ENCODE measurements around the gene HNRNPAB. TPM values are rescaled to one million over a fixed set of nuclear protein-coding genes. Genes with fewer than 3 reads are reported as not detected.
"Not testable (repeated sequence)": the region's sequence is repeated elsewhere in the genome, so short reads cannot be mapped to it uniquely, and the experiment has no call there.

HNRNPAB gene
- total and polyA plus RNA-seq, 2 donors (not counting 3 experiments of a cell fraction or from before 2014, with no cell fraction given), result 207 to 309 TPM

DNA sequence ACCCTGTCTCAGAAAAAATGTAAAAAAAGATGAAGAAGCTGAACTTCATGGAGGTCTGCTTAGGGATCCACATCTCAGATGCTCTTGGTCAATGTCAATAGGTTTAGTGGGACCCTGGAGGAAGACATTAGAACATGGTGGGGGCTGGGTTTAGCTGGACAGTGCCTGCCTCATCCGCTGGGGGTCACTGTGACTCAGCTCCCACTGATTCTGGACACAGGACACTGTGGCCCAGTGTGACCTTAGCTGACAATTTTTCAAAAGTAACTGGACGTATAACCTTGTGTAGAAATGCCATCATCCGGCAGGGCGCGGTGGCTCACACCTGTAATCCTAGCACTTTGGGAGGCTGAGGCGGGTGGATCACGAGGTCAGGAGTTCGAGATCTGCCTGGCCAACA is 7.3 kb upstream of the HNRNPAB start:
- TF ChIP-seq GATA2 (IDR thresholded peaks at IDR 0.05; ENCODE audit: insufficient read depth, insufficient read length, low read depth, low read length), result no peak
- TF ChIP-seq, protein P1, sequence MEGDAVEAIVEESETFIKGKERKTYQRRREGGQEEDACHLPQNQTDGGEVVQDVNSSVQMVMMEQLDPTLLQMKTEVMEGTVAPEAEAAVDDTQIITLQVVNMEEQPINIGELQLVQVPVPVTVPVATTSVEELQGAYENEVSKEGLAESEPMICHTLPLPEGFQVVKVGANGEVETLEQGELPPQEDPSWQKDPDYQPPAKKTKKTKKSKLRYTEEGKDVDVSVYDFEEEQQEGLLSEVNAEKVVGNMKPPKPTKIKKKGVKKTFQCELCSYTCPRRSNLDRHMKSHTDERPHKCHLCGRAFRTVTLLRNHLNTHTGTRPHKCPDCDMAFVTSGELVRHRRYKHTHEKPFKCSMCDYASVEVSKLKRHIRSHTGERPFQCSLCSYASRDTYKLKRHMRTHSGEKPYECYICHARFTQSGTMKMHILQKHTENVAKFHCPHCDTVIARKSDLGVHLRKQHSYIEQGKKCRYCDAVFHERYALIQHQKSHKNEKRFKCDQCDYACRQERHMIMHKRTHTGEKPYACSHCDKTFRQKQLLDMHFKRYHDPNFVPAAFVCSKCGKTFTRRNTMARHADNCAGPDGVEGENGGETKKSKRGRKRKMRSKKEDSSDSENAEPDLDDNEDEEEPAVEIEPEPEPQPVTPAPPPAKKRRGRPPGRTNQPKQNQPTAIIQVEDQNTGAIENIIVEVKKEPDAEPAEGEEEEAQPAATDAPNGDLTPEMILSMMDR (IDR thresholded peaks at IDR 0.05; ENCODE audit: extremely low read depth in 1 of 2, insufficient read depth in 1 of 2, low read depth in 1 of 2, low read length in 2 of 2), result peak; percentile 33 to 56
- CTCF ChIA-PET, result interaction anchor here (0.6 to 1.5 kb wide), 4 partner anchors 15 to 135 kb away, joined by 3 to 4 read pairs (median 4); no protein-coding TSS in a partner anchor
- dilution Hi-C loops (cut with MboI; ENCODE audit: extremely low pct_ligation_motif_present, low sequenced_read_pairs), result no loop called here

DNA sequence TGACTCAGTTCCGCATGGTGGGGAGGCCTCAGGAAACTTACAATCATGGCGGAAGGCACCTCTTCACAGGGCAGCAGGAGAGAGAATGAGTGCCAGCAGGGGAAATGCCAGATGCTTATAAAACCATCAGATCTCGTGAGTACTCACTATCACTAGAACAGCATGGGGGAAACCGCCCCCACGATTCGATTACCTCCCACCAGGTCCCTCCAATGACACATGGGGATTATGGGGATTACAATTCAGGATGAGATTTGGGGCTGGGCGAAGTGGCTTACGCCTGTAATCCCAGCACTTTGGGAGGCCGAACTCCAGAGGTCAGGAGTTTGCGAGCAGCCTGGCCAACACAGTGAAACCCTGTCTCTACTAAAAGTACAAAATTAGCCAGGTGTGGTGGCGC is 6.2 kb upstream of the HNRNPAB start:
- FAIRE-seq; H2AFZ ChIP-seq (ENCODE audit: low read depth, low read length); DNase-seq (ENCODE audit: low read depth, low spot score); H3K9me1 ChIP-seq (replicated peaks; ENCODE audit: control insufficient read depth, extremely low read depth, insufficient read depth, low read length); BruUV-seq (replicated peaks); H4K20me1 ChIP-seq (replicated peaks; ENCODE audit: control insufficient read depth, extremely low read depth, insufficient read depth, low read length); H3K27ac ChIP-seq (ENCODE audit: insufficient read depth, low read depth, low read length); H3K79me2 ChIP-seq (ENCODE audit: control insufficient read depth, insufficient read depth, low read length); H3K4me3 ChIP-seq (replicated peaks in 1 of 3; ENCODE audit: insufficient read depth in 1 of 3, low read depth in 1 of 3, low read length in 3 of 3); POLR2A ChIA-PET; H3K9ac ChIP-seq (replicated peaks; ENCODE audit: extremely low read depth, insufficient read depth, low read length); H3K36me3 ChIP-seq (ENCODE audit: control insufficient read depth in 2 of 2, extremely low read depth in 1 of 2, insufficient read depth in 2 of 2, low read length in 2 of 2); H3K4me1 ChIP-seq (ENCODE audit: control insufficient read depth, extremely low read depth, insufficient read depth, low read length); intact Hi-C loops (cut with micrococcal nuclease); dilution Hi-C loops (cut with MboI; ENCODE audit: extremely low pct_ligation_motif_present, low sequenced_read_pairs); H3K4me2 ChIP-seq (ENCODE audit: insufficient read depth, low read length); H3K9me3 ChIP-seq (replicated peaks; ENCODE audit: control insufficient read depth, insufficient read depth, low read length): not testable (repeated sequence)
- H3K27me3 ChIP-seq (ENCODE audit: control insufficient read depth in 2 of 2, insufficient read depth in 2 of 2, low read length in 2 of 2), result peaks cover 3 to 12% of the 10 kb centered on the region in 2 experiments
- CTCF ChIA-PET, result interaction anchor here (0.7 to 1.5 kb wide), 3 partner anchors 16 to 130 kb away, joined by 3 to 5 read pairs (median 4); no protein-coding TSS in a partner anchor

More for the DNA sequence above, 7.3 kb upstream of the HNRNPAB start:
- Histone ChIP-seq H3K4me2 (ENCODE audit: insufficient read depth, low read length) (no peak overlapping the region), H4K20me1 (replicated peaks; ENCODE audit: control insufficient read depth, extremely low read depth, insufficient read depth, low read length) (no peaks in the 10 kb centered on the region), H3K27me3 (ENCODE audit: control insufficient read depth in 2 of 2, insufficient read depth in 2 of 2, low read length in 2 of 2) (peaks cover 3 to 12% of the 10 kb centered on the region in 2 experiments), H3K9me3 (replicated peaks; ENCODE audit: control insufficient read depth, insufficient read depth, low read length) (no peaks in the 10 kb centered on the region), H3K4me1 (ENCODE audit: control insufficient read depth, extremely low read depth, insufficient read depth, low read length) (no peaks in the 10 kb centered on the region), H3K27ac (ENCODE audit: insufficient read depth, low read depth, low read length) (no peak overlapping the region), H3K36me3 (ENCODE audit: control insufficient read depth in 2 of 2, extremely low read depth in 1 of 2, insufficient read depth in 2 of 2, low read length in 2 of 2) (no peaks in the 10 kb centered on the region), H3K9me1 (replicated peaks; ENCODE audit: control insufficient read depth, extremely low read depth, insufficient read depth, low read length) (no peaks in the 10 kb centered on the region), H2AFZ (ENCODE audit: low read depth, low read length) (no peak overlapping the region), H3K9ac (replicated peaks; ENCODE audit: extremely low read depth, insufficient read depth, low read length) (no peak overlapping the region), H3K79me2 (ENCODE audit: control insufficient read depth, insufficient read depth, low read length) (no peaks in the 10 kb centered on the region), H3K4me3 (replicated peaks in 1 of 3; ENCODE audit: insufficient read depth in 1 of 3, low read depth in 1 of 3, low read length in 3 of 3) (no peak overlapping the region)
- no TSS peak for BruUV-seq (replicated peaks)
- DNase-seq (ENCODE audit: low read depth, low spot score) (no peak), FAIRE-seq (no peak)
- intact Hi-C loops (cut with micrococcal nuclease), result no loop called here
- POLR2A ChIA-PET, result interaction anchor here (0.6 kb wide), 1 partner anchor 1354 kb away, joined by 3 read pairs; the partner anchor contains the start of gene RUFY1
